ENCODE results near the gene YTHDF2. TPM values are rescaled to one million over a fixed set of nuclear protein-coding genes. Genes with fewer than 3 reads are reported as not detected.

YTHDF2 gene
- total and polyA plus RNA-seq, 2 of the 13 experiments (the other 11 are each of a cell fraction or from before 2014, with no cell fraction given) = 48.4 to 59.6 TPM

- TF ChIP-seq BCL6 (CRISPR knock-in tag; IDR thresholded peaks at IDR 0.05) (peak; percentile 63), NR0B2 (CRISPR knock-in tag; IDR thresholded peaks at IDR 0.05) (no peak; the same call in 1 of the 2 replicates), DNMT1 (CRISPR knock-in tag; IDR thresholded peaks at IDR 0.05) (peak; percentile 24; the same call in 1 of the 2 replicates), PTBP1 (IDR thresholded peaks at IDR 0.05; ENCODE audit: low read depth, low read length, poor library complexity, severe bottlenecking) (peak; percentile 11), KDM4B (CRISPR knock-in tag; IDR thresholded peaks at IDR 0.05) (peak; percentile 52; the same call in 1 of the 2 replicates), HMG20B (CRISPR knock-in tag; conservative IDR thresholded peaks at IDR 0.05) (peak; percentile 75; the same call in 1 of the 2 replicates), ATF2 (CRISPR knock-in tag; IDR thresholded peaks at IDR 0.05) (peak; percentile 83), GFI1 (CRISPR knock-in tag; IDR thresholded peaks at IDR 0.05; ENCODE audit: borderline replicate concordance) (peak; percentile 78; the same call in 1 of the 2 replicates), ZNF746 (CRISPR knock-in tag; IDR thresholded peaks at IDR 0.05) (peak; percentile 38; the same call in 1 of the 2 replicates), PAX8 (CRISPR knock-in tag; IDR thresholded peaks at IDR 0.05; ENCODE audit: borderline replicate concordance) (peak; percentile 77; the same call in 1 of the 2 replicates), KMT2B (CRISPR knock-in tag; IDR thresholded peaks at IDR 0.05) (peak; percentile 89), REST (IDR thresholded peaks at IDR 0.05; ENCODE audit: borderline replicate concordance in 1 of 2, low read depth in 1 of 2, low read length in 2 of 2) (no peak; a peak in 1 of 4 replicates), SOX6 (IDR thresholded peaks at IDR 0.05) (no peak), SOX6 (CRISPR knock-in tag; IDR thresholded peaks at IDR 0.05) (peak; percentile 84), NFE2L2 (IDR thresholded peaks at IDR 0.05; ENCODE audit: low read length) (no peak), ZBTB43 (CRISPR knock-in tag; conservative IDR thresholded peaks at IDR 0.05) (no peak; the same call in 1 of the 2 replicates), ZNF660 (CRISPR knock-in tag; IDR thresholded peaks at IDR 0.05; ENCODE audit: borderline replicate concordance, low read depth) (no peak), CREB1 (IDR thresholded peaks at IDR 0.05) (peak; percentile 58), CREB1 (CRISPR knock-in tag; IDR thresholded peaks at IDR 0.05) (peak; percentile 68), MLX (CRISPR knock-in tag; IDR thresholded peaks at IDR 0.05) (peak; percentile 65), MYC (CRISPR knock-in tag; IDR thresholded peaks at IDR 0.05; ENCODE audit: borderline replicate concordance) (peak; percentile 96)
These were observed at the start of gene YTHDF2 (continued) for GRCh38 chr1:28736450-28737306.

Data from HepG2 (cell line).